SU-DHL-6 (cell line): Measurements from ENCODE around the gene ADAMTS17.

Source experiments
- EZH2phosphoT487 ChIP-seq: fragments of 200-600 bp; sonication (generic), shearing (Covaris generic); conservative IDR thresholded peaks from 2 replicates; pipeline ENCODE4 v1.6.1; 2018; ENCODE audit warnings: mild to moderate bottlenecking, antibody characterized with exemption, low read length, moderate library complexity, mixed read lengths
- TF ChIP-seq, protein P1 (sequence below): fragments of 200-600 bp; sonication (generic); IDR thresholded peaks from one replicate; pipeline ENCODE4 v1.5.1; 2017; ENCODE audit warnings: antibody characterized with exemption, mild to moderate bottlenecking, low read length, moderate library complexity; ENCODE audit not compliant: insufficient read depth, poor library complexity, severe bottlenecking

DNA sequence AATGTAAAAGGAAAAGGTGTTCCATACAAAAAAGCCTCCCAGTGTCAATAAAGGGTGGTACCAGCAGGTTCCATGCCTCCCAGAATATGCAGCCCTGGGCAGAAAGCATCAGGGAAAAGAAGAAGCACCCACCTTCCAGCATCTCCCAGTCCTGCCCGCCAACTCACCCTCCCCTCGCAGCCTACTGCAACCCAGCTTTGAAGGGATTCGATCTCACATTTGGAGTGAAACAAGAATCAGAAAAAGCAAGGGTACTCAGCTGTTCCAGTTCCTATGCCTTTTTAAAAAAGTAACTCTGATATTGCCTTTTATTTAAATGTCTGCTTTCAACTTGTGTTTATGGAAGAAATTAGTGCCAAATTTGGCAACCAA, 166.9 kb downstream of the ADAMTS17 start:
- TF ChIP-seq, protein P1, sequence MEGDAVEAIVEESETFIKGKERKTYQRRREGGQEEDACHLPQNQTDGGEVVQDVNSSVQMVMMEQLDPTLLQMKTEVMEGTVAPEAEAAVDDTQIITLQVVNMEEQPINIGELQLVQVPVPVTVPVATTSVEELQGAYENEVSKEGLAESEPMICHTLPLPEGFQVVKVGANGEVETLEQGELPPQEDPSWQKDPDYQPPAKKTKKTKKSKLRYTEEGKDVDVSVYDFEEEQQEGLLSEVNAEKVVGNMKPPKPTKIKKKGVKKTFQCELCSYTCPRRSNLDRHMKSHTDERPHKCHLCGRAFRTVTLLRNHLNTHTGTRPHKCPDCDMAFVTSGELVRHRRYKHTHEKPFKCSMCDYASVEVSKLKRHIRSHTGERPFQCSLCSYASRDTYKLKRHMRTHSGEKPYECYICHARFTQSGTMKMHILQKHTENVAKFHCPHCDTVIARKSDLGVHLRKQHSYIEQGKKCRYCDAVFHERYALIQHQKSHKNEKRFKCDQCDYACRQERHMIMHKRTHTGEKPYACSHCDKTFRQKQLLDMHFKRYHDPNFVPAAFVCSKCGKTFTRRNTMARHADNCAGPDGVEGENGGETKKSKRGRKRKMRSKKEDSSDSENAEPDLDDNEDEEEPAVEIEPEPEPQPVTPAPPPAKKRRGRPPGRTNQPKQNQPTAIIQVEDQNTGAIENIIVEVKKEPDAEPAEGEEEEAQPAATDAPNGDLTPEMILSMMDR, result no peak
- no peak for TF ChIP-seq EZH2phosphoT487
